Suprapubic skin (tissue), 4 donors: Measurements from ENCODE around the gene IPPK.

ENCODE experiments used
- CTCF ChIP-seq, 2 donors: fragments of 200-600 bp in 1 of 2; fragments of 450-650 bp in 1 of 2; sonication (generic) in 1 of 2; IDR thresholded peaks; one replicate each; pipeline ENCODE4 v1.5.1; 2016 to 2019; ENCODE audit warnings: antibody characterized with exemption in 2 of 2, mild to moderate bottlenecking in 1 of 2, moderate library complexity in 1 of 2
- EP300 ChIP-seq: sonication (generic); formaldehyde crosslinking; IDR thresholded peaks from one replicate; pipeline ENCODE4 v1.6.1; 2017; ENCODE audit warnings: antibody characterized with exemption
- POLR2A ChIP-seq, 2 donors: fragments of 450-650 bp; IDR thresholded peaks; one replicate each; pipeline ENCODE4 v1.6.1; 2017; ENCODE audit warnings: antibody characterized with exemption in 2 of 2, mild to moderate bottlenecking in 2 of 2, moderate library complexity in 2 of 2
- POLR2AphosphoS5 ChIP-seq, 3 donors: sonication (generic); formaldehyde crosslinking; IDR thresholded peaks; one replicate each; pipeline ENCODE4 v1.6.1; 2017; ENCODE audit warnings: antibody characterized with exemption in 3 of 3

GRCh38 chr9:92637326-92637725 lies 32.6 kb downstream of the IPPK start:
- TF ChIP-seq EP300 (no peak), CTCF (IDR thresholded peaks at IDR 0.05) (no peak), POLR2A (IDR thresholded peaks at IDR 0.05) (no peak), POLR2AphosphoS5 (IDR thresholded peaks at IDR 0.05) (no peak)
